IMR-90 (cell line): Measurements from ENCODE around the gene GLE1. TPM values are rescaled to one million over a fixed set of nuclear protein-coding genes. Genes with fewer than 3 reads are reported as not detected.

ENCODE experiments used
- ATAC-seq: fragments of 200-7000 bp; cut with Tn5 transposase; 2 replicates; pipeline ENCODE4 v1.9.1; 2020; ENCODE audit warnings: low read depth, mild to moderate bottlenecking, moderate library complexity
- BruUV-seq: library from RNA; stranded (reverse); fragments of 400-500 nt; replicated peaks from 2 replicates; lab custom pipeline; 2021; lab: Mats Ljungman, UMichigan
- CTCF ChIA-PET: fragments of 300-600 bp; formaldehyde crosslinking; extraction: SDS; loops from one replicate; lab custom pipeline; 2021; ENCODE audit warnings: antibody characterized with exemption; lab: Yijun Ruan, JAX
- POLR2A ChIA-PET: fragments of 300-600 bp; sonication (Branson Sonifier 250); formaldehyde crosslinking; loops from one replicate; lab custom pipeline; 2022; ENCODE audit warnings: antibody characterized with exemption; ENCODE audit not compliant: unreplicated experiment; lab: Charles Lee
- DNase-seq: peaks from one replicate; pipeline ENCODE4 v3.0.0; 2013
- H2AFZ ChIP-seq: replicated peaks from 2 replicates; pipeline ENCODE3; 2013; ENCODE audit warnings: low read length, mild to moderate bottlenecking; ENCODE audit not compliant: poor library complexity
- H2AK5ac ChIP-seq: 2 replicates; pipeline ENCODE4 v1.6.1; 2013; ENCODE audit warnings: low read depth, low read length, inconsistent platforms
- H2AK9ac ChIP-seq: replicated peaks from 2 replicates; pipeline ENCODE3; 2013; ENCODE audit warnings: mild to moderate bottlenecking, low read depth, low read length, moderate library complexity; ENCODE audit not compliant: poor library complexity
- H2BK120ac ChIP-seq: 2 replicates; pipeline ENCODE4 v1.6.1; 2013; ENCODE audit warnings: low read depth, low read length, inconsistent platforms
- H2BK15ac ChIP-seq: 3 replicates; pipeline ENCODE4 v1.6.1; 2013; ENCODE audit warnings: low read depth, low read length, inconsistent platforms
- H2BK20ac ChIP-seq: 2 replicates; pipeline ENCODE4 v1.6.1; 2013; ENCODE audit warnings: low read depth, mild to moderate bottlenecking, inconsistent platforms, low read length, moderate library complexity
- H2BK5ac ChIP-seq: 2 replicates; pipeline ENCODE4 v1.6.1; 2013; ENCODE audit warnings: mild to moderate bottlenecking, low read depth, low read length, inconsistent platforms; ENCODE audit not compliant: poor library complexity, severe bottlenecking
- H3K14ac ChIP-seq: replicated peaks from 2 replicates; pipeline ENCODE4 v1.6.1; 2013; ENCODE audit warnings: low read depth, low read length, inconsistent platforms
- H3K18ac ChIP-seq: 2 replicates; pipeline ENCODE4 v1.6.1; 2013; ENCODE audit warnings: low read depth, low read length, control low read depth
- H3K23ac ChIP-seq: 2 replicates; pipeline ENCODE4 v1.6.1; 2013; ENCODE audit warnings: low read depth, low read length, inconsistent platforms
- H3K27ac ChIP-seq: 2 replicates; pipeline ENCODE4 v1.5.1; 2013; ENCODE audit warnings: mild to moderate bottlenecking, control low read depth, low read length; ENCODE audit not compliant: insufficient read depth
- H3K27me3 ChIP-seq: 2 replicates; pipeline ENCODE4 v1.6.1; 2013; ENCODE audit warnings: low read length; ENCODE audit not compliant: control insufficient read depth, insufficient read depth
- H3K36me3 ChIP-seq: 2 replicates; pipeline ENCODE4 v1.6.1; 2013; ENCODE audit warnings: low read length, mixed read lengths; ENCODE audit not compliant: control insufficient read depth, insufficient read depth
- H3K4ac ChIP-seq: 2 replicates; pipeline ENCODE4 v1.6.1; 2013; ENCODE audit warnings: low read depth, low read length, inconsistent platforms
- H3K4me1 ChIP-seq: 2 replicates; pipeline ENCODE4 v1.6.1; 2013; ENCODE audit warnings: low read length, mixed read lengths; ENCODE audit not compliant: control insufficient read depth, insufficient read depth
- H3K4me2 ChIP-seq: 2 replicates; pipeline ENCODE4 v1.6.1; 2013; ENCODE audit warnings: low read depth, mild to moderate bottlenecking, control low read depth, low read length, moderate library complexity
- H3K4me3 ChIP-seq: 2 replicates; pipeline ENCODE4 v1.5.1; 2013; ENCODE audit warnings: low read depth, mild to moderate bottlenecking, control low read depth, low read length, moderate library complexity; ENCODE audit not compliant: insufficient read depth
- H3K56ac ChIP-seq: 2 replicates; pipeline ENCODE4 v1.6.1; 2013; ENCODE audit warnings: low read length, inconsistent platforms; ENCODE audit not compliant: insufficient read depth; ENCODE audit errors: extremely low read depth
- H3K79me1 ChIP-seq, 2 experiments: 2 replicates each; pipeline ENCODE4 v1.6.1; 2013; ENCODE audit warnings: low read length in 2 of 2, inconsistent platforms in 1 of 2, low read depth in 1 of 2
- H3K9ac ChIP-seq: 2 replicates; pipeline ENCODE4 v1.6.1; 2013; ENCODE audit warnings: low read depth, low read length, control low read depth
- H3K9me1 ChIP-seq: 2 replicates; pipeline ENCODE4 v1.6.1; 2013; ENCODE audit warnings: low read length, inconsistent platforms; ENCODE audit not compliant: insufficient read depth
- H3K9me3 ChIP-seq: 2 replicates; pipeline ENCODE4 v1.6.1; 2013; ENCODE audit warnings: low read length; ENCODE audit not compliant: control insufficient read depth, insufficient read depth
- H4K20me1 ChIP-seq: 2 replicates; pipeline ENCODE4 v1.6.1; 2013; ENCODE audit warnings: low read length, inconsistent platforms; ENCODE audit not compliant: insufficient read depth
- H4K5ac ChIP-seq: 2 replicates; pipeline ENCODE4 v1.6.1; 2013; ENCODE audit warnings: mild to moderate bottlenecking, low read depth, low read length, control low read depth
- H4K8ac ChIP-seq, 2 experiments: 2 replicates each; pipeline ENCODE4 v1.6.1; 2013; ENCODE audit warnings: low read depth in 2 of 2, low read length in 2 of 2, control low read depth in 1 of 2, inconsistent platforms in 1 of 2
- H4K91ac ChIP-seq: 2 replicates; pipeline ENCODE4 v1.6.1; 2013; ENCODE audit warnings: low read depth, low read length, inconsistent platforms; ENCODE audit not compliant: insufficient read depth
- FOS ChIP-seq: fragments of 150-350 bp; IDR thresholded peaks from 2 replicates; pipeline ENCODE4 v1.6.1; 2016; ENCODE audit warnings: low read depth, low read length
- WGBS, 2 experiments: methylation state at CpG; one replicate each; pipeline versions ENCODE4 v1.1.5 to v1.1.7; 2013; ENCODE audit warnings: missing lambda C conversion rate in 2 of 2; ENCODE audit not compliant: insufficient read length in 1 of 2; ENCODE audit errors: extremely low coverage in 2 of 2; 5-methylcytosine and 5-hydroxymethylcytosine counted together
- dilution Hi-C: fragments of 300-500 bp; cut with HindIII; formaldehyde crosslinking; loops from one replicate; pipeline ENCODE4 v1.14.3; 2018; ENCODE audit warnings: low sequenced_read_pairs; ENCODE audit not compliant: unreplicated experiment
- in situ Hi-C: fragments of 300-500 bp; cut with MboI; formaldehyde crosslinking; loops from 3 replicates; pipeline ENCODE4 v1.14.3; 2019; ENCODE audit warnings: low sequenced_read_pairs, inconsistent platforms, mixed read lengths
- intact Hi-C: fragments of 100-400 bp; cut with micrococcal nuclease; formaldehyde crosslinking; loops from 2 replicates; pipeline ENCODE4 v1.10.0; 2022
- polyA plus RNA-seq, 3 experiments: library from polyadenylated mRNA; depleted of rRNA; stranded (reverse); fragments of >200 nt; gene quantifications; 2 replicates each; pipeline ENCODE4 v1.2.3, GENCODE V29; 2012; ENCODE audit warnings: low replicate concordance in 1 of 3
- total RNA-seq: library from RNA; depleted of rRNA; stranded (reverse); fragments of >200 nt; gene quantifications from 2 replicates; pipeline ENCODE4 v1.2.3, GENCODE V29; 2012
- TF ChIP-seq, protein P1 (sequence below): conservative IDR thresholded peaks from 2 replicates; pipeline ENCODE4 v1.5.1; 2012; ENCODE audit warnings: mild to moderate bottlenecking, low read depth, low read length, improper control_type of control experiment

The GLE1 gene
- total and polyA plus RNA-seq, 2 of the 4 experiments (the other 2 are of a cell fraction), result 14.3 to 39.4 TPM

DNA sequence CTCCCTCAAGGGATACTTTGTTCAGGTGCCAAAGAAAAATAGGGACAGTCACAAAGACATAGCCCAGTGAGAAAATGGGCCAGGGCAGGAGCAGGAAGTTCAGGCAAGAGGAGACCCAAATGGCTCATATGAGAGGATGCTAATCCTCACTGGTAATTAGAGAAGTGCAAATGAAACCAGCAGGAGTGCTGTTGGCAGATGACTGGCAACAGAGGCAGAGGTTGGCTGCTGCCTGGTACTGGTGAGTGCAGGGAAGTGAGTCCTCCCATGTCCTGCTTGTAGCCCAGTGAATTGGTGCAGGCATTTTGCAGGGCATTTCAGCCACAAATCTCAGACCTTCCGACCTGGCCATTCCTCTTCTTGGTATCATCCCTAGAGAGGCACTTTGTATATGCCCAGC lies 25.3 kb upstream of the GLE1 start:
- H3K27me3 ChIP-seq, result no peaks in the 10 kb centered on the region
- H3K27ac ChIP-seq, result no peak overlapping the region
- no peak overlapping the region for H2BK5ac ChIP-seq
- no peak overlapping the region for H3K4ac ChIP-seq
- peaks cover 29% of the 10 kb centered on the region for H3K36me3 ChIP-seq
- no peak overlapping the region for H3K4me3 ChIP-seq
- ATAC-seq (no peak), DNase-seq (no peak)
- POLR2A ChIA-PET, result no interaction called here
- H3K56ac ChIP-seq, result no peak overlapping the region
- no CpG with 5 or more reads among the region's 1 CpG for whole genome bisulfite sequencing, 2 experiments
- TF ChIP-seq, protein P1, sequence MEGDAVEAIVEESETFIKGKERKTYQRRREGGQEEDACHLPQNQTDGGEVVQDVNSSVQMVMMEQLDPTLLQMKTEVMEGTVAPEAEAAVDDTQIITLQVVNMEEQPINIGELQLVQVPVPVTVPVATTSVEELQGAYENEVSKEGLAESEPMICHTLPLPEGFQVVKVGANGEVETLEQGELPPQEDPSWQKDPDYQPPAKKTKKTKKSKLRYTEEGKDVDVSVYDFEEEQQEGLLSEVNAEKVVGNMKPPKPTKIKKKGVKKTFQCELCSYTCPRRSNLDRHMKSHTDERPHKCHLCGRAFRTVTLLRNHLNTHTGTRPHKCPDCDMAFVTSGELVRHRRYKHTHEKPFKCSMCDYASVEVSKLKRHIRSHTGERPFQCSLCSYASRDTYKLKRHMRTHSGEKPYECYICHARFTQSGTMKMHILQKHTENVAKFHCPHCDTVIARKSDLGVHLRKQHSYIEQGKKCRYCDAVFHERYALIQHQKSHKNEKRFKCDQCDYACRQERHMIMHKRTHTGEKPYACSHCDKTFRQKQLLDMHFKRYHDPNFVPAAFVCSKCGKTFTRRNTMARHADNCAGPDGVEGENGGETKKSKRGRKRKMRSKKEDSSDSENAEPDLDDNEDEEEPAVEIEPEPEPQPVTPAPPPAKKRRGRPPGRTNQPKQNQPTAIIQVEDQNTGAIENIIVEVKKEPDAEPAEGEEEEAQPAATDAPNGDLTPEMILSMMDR, result no peak
- TF ChIP-seq FOS, result no peak
- H4K91ac ChIP-seq, result no peak overlapping the region
- H2BK20ac ChIP-seq, result no peak overlapping the region
- no peak overlapping the region for H4K8ac ChIP-seq
- H2AK9ac ChIP-seq, result peak overlapping the region; percentile 81
- CTCF ChIA-PET, result no interaction called here
- H3K14ac ChIP-seq, result no peak overlapping the region
- in situ Hi-C loops, result no loop called here
- BruUV-seq, result no TSS peak
- no peaks in the 10 kb centered on the region; the same call in 1 of the 2 replicates for H4K20me1 ChIP-seq
- H3K79me1 ChIP-seq, result peaks cover 0 to 5% of the 10 kb centered on the region in 2 experiments; a peak in 1 of 4 replicates
- no peak overlapping the region for H3K9ac ChIP-seq
- no peaks in the 10 kb centered on the region for H3K4me1 ChIP-seq
- no peaks in the 10 kb centered on the region for H3K9me1 ChIP-seq
- H4K5ac ChIP-seq, result no peak overlapping the region
- dilution Hi-C loops, result no loop called here
- H3K23ac ChIP-seq, result no peak overlapping the region
- no peak overlapping the region for H3K4me2 ChIP-seq
- H2AFZ ChIP-seq, result no peak overlapping the region
- H3K18ac ChIP-seq, result no peak overlapping the region
- H2BK15ac ChIP-seq, result no peak overlapping the region
- no peaks in the 10 kb centered on the region for H3K9me3 ChIP-seq
- intact Hi-C loops, result no loop called here
- no peak overlapping the region for H2AK5ac ChIP-seq
- no peak overlapping the region for H2BK120ac ChIP-seq
